ENCODE results near the gene NFRKB. TPM values are rescaled to one million over a fixed set of nuclear protein-coding genes. Genes with fewer than 3 reads are reported as not detected.

NFRKB gene
- total and polyA plus RNA-seq, 2 of the 8 experiments (the other 6 are each of a cell fraction or from before 2014, with no cell fraction given) = 17.0 to 31.0 TPM

- no peak for TF ChIP-seq FOSL1 (IDR thresholded peaks at IDR 0.05; ENCODE audit: insufficient read depth, low read depth, low read length)
- no peak for TF ChIP-seq TAF1 (IDR thresholded peaks at IDR 0.05; ENCODE audit: low read depth, low read length)
- TF ChIP-seq MAFK (IDR thresholded peaks at IDR 0.05; ENCODE audit: low read depth, low read length) = no peak
- no peak for TF ChIP-seq ATF2 (IDR thresholded peaks at IDR 0.05; ENCODE audit: low read length)
- TF ChIP-seq NRF1 (IDR thresholded peaks at IDR 0.05; ENCODE audit: low read depth, low read length) = no peak
These were observed 37.9 kb upstream of the NFRKB start (continued) for GRCh38 chr11:129933262-129933661.
